Activated CD4-positive, alpha-beta T cell treated with anti-CD3 and anti-CD28 coated beads, Interleukin-2, amount 50 U/mL, for 24 hours (primary cell): Measurements from ENCODE around the gene NFYB.
"Not testable (repeated sequence)": the region's sequence is repeated elsewhere in the genome, so short reads cannot be mapped to it uniquely, and the experiment has no call there.

ENCODE experiments used
- DNase-seq, 2 donors: peaks; one replicate each; pipeline ENCODE4 v3.0.0-alpha.2; 2020; ENCODE audit warnings: low read depth in 1 of 2, low spot score in 1 of 2

Gene NFYB

DNA sequence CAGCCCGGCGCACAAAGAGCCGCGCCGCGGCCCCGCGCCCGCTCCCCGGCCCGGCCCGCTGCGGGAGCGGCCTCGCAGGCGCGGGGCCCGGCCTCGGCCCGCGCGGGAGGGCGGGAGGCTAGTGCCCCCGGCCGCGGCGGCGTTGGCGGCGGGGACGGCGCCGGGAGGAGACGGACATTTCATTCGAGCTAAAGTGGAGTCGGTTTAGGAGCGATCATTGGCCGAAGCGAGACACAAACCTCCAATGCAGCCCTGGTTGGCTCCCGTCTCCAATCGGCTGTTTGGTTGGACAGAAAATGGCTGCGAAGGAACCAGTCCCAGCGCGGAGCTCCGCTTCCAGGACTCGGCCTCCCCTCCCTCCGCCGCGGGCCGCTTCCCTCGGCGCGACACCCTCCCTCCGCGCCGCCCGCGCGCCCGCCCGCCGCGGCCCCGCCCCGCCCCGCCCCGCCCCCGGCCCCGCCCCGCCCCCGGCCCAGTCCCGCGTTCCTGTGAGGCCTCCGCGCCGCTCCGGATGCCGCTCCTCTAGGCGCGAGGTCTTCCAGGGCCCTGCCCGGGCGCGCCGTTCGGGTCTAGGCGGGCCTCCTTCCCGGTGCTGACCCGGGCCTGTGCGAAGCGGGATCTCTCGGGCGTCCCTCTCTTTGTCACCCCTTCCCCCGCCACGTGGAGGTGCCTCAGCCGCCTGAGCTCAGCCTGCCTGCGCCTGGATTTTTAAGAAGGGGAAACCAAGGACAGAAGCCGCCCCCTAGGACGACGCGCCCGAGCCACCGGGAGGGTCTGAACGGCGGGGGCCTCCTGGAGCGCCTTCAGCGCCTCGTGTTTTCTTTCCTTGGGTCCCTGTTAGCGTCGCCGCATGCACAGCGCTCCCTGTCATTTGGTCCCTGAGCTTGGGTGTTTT is at the start of gene NFYB:
NFYB (minus strand) TSS at position 309 of the 895 bp plus-strand sequence. CDS start 2,757 bp downstream, outside the sequence.
- DNase-seq: peak; percentile 81 to 92

GRCh38 chr12:104187446-104188155 is 49.6 kb upstream of the NFYB start:
- no peak for DNase-seq

DNA sequence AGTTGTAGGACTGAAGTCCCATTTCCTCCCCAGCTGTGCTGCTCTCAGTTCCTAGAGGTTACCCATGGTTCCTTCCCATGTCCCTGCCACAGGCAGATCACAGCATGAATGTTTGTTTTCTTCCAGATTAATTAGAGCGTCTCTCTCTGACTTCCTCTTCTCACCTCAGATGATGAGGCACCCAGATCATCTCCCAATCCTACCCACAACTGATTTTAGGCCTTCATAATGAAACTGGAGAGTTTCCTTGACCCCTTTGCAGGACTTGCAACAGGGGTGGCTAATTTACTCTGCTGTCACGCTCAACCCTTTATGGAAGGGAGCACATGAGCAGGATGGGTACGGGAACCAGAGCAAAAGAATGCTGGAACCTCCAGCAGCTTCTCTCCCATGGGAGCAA is 45.4 kb upstream of the NFYB start:
- no peak for DNase-seq

- DNase-seq: no peak
Observed at GRCh38 chr12:104182621-104183378, 44.8 kb upstream of the NFYB start.

GRCh38 chr12:104182144-104182543 is 44.1 kb upstream of the NFYB start:
- no peak for DNase-seq

DNA sequence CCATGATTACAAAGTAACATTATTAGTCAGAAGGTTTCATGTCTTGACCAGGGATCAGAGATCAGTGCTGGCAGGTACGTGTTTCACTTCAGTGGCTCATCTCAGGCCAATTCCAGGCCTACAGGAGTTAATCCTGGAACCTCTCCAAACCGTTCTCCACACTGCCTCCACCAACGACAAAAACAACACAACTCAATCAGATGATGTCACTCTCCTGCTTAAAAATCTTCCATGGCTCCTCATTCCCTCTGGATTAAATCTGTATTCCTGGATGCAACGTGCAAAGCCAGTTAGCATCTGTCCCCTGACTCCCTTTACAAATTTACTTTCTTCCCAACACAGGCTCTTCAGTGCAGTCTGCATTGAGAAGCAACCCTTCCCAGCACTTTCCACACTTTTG is 43.3 kb upstream of the NFYB start:
- DNase-seq: no peak

GRCh38 chr12:104180374-104180773 is 42.4 kb upstream of the NFYB start:
- no peak for DNase-seq

GRCh38 chr12:104177663-104178501 is 39.9 kb upstream of the NFYB start:
- no peak for DNase-seq

- DNase-seq: no peak
Observed at GRCh38 chr12:104177336-104177662, 39.3 kb upstream of the NFYB start.

GRCh38 chr12:104175726-104176247 is 37.8 kb upstream of the NFYB start:
- DNase-seq: no peak

DNA sequence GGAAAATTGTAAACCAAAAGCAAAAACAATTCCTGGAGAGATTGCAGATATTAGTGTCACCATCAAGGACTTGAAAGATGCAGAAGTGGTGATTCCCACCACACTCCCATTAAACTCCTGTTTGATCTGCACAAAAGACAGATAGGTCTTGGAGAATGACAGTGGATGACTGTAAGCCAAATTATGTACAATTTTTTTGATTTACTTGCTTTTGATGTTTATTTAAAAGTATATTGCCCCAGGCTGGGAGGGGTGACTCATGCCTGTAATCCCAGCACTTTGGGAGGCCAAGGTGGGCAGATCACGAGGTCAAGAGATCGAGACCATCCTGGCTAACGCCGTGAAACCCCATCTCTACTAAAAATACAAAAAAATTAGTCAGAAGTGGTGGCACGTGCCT is 35.8 kb upstream of the NFYB start:
- not testable (repeated sequence) for DNase-seq

GRCh38 chr12:104172570-104172947 is 34.5 kb upstream of the NFYB start:
- no peak for DNase-seq

GRCh38 chr12:104171785-104172569 is 34.0 kb upstream of the NFYB start:
- DNase-seq: no peak

- no peak for DNase-seq
Observed at GRCh38 chr12:104168596-104168995, 30.6 kb upstream of the NFYB start.

DNA sequence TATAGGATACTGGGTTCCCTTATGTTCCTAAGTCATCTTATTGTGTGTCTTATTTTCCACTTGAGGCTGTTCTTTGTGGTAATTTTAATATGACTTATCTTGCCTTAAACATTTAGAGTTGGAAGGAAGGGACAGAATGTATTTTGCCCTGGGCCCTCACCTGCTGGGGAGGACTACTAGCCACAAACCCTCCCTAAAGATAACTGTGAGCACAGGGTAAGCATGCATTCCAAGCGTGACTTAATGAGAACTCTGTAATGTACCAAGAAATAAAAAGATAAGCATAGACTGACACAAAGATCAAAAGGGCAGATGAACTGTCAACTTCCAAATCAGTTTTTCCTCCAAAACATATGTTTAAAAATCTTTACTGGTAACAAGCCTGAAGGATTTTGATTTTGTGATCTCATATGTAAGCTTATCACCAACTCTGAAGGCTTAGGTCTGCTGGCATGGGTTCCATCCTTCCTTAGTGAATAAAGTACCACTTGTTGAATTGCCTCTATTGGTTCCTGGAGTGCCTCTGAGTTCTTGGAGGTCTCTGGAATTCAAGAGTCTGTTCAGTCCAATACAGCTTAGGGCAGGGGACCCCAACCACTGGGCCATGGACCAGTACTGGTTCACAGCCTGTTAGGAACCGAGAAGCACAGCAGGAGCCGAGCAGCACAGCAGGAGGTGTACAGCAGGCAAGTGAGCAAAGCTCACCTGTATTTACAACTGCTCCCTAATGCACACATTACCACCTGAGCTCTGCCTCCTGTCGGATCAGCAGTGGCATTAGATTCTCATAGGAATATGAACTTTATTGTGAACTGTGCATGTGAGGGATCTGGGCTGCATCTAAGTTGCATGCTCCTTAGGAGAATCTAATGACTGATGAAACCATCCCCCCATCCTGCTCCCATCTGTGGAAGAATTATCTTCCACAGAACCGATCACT is 29.8 kb upstream of the NFYB start:
- DNase-seq: no peak

DNA sequence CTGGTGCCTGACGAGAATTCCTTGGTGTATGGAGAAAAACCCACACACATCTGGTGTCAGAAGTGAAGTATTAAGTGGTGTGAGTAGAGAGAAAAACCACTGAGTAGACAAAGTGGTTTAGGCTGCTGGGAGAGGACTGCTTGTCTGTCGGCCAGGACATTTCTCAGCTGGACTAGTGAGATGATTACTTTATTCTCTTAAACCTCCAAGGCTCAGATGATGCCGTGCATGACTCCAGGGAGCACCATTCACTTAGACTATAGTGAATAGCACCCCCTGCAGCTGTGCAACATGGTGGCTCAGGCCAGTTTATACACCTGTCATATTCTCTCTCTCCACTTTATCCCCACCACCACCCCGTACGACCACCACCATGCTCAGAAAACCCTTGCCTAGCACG is 28.5 kb upstream of the NFYB start:
- DNase-seq: no peak

DNA sequence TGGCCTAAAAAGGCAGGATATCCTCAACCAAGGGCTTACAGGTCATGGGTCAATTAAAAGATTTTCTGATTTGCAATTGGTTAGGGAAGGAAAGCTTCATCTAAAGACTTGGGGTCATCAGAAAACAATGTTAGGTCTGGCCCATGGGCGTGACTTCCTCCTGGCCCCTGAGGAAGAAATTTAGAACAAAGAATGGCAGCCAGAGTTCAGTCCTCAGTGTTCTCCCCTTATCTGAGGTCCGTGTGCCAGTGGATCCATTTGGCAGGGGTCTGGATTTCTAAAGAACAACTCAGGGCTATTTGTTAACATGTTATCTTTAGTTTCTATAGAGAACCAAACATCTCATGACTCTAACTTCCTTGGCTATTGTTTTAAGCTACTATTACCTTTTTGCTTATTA is 27.8 kb upstream of the NFYB start:
- no peak for DNase-seq

- no peak for DNase-seq
Observed at GRCh38 chr12:104164634-104165033, 26.6 kb upstream of the NFYB start.

DNA sequence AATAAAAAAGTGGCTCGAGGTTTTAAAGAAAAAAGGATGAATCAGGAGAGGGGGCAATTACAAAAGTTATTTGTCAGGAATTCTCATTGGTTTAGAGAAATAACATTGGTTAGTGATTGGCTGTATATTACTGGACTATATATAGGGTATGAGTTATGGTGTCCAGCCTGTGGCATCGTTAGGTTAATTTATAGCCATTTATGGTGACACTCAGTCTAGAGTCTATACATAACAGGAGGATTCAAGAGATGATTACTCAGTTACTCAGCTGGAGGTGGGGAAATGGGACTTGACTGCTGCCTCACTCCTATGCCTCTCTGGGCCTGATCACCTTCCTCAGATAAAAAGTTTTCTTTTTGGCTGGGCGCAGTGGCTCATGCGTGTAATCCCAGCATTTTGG is 25.6 kb upstream of the NFYB start:
- no peak for DNase-seq
